DMS53 (cell line): ENCODE measurements around the gene PDF.
"Not testable (repeated sequence)": the region's sequence is repeated elsewhere in the genome, so short reads cannot be mapped to it uniquely, and the experiment has no call there.

Source experiments
- DNase-seq: peaks from one replicate; lab custom pipeline; 2025; lab: John Stamatoyannopoulos, UW

Gene PDF

GRCh38 chr16:69330286-69331109 lies at the start of gene PDF:
Gene PDF (minus strand): TSS chr16:69330588. CDS start chr16:69330570, 18 bp downstream.
- peak; percentile 96 for DNase-seq

GRCh38 chr16:69378760-69379159 lies 48.4 kb upstream of the PDF start:
- DNase-seq: no peak

- no peak for DNase-seq
These were observed 47.6 kb upstream of the PDF start for GRCh38 chr16:69378036-69378435.

- no peak for DNase-seq
These were observed 46.1 kb upstream of the PDF start for GRCh38 chr16:69376393-69377059.

GRCh38 chr16:69373019-69373418 lies 42.6 kb upstream of the PDF start:
- DNase-seq: no peak

GRCh38 chr16:69371564-69371963 lies 41.2 kb upstream of the PDF start:
- no peak for DNase-seq

- DNase-seq: no peak
These were observed 38.5 kb upstream of the PDF start for GRCh38 chr16:69368866-69369265.

GRCh38 chr16:69367980-69368379 lies 37.6 kb upstream of the PDF start:
- DNase-seq: no peak

GRCh38 chr16:69366431-69366830 lies 36.0 kb upstream of the PDF start:
- no peak for DNase-seq

GRCh38 chr16:69365901-69366300 lies 35.5 kb upstream of the PDF start:
- no peak for DNase-seq

GRCh38 chr16:69364088-69364487 lies 33.7 kb upstream of the PDF start:
- no peak for DNase-seq

GRCh38 chr16:69363281-69363717 lies 32.9 kb upstream of the PDF start:
- DNase-seq: no peak

- not testable (repeated sequence) for DNase-seq
These were observed 29.7 kb upstream of the PDF start for GRCh38 chr16:69360070-69360469.

GRCh38 chr16:69351309-69352027 lies 21.1 kb upstream of the PDF start, which contains the start of gene TMED6:
Gene TMED6 (minus strand): TSS chr16:69351786. CDS start chr16:69351753, 33 bp downstream.
- peak; percentile 90 for DNase-seq

- DNase-seq: peak; percentile 30
These were observed 20.2 kb upstream of the PDF start for GRCh38 chr16:69350536-69351133.

- DNase-seq: no peak
These were observed 19.1 kb upstream of the PDF start for GRCh38 chr16:69349536-69349935.

GRCh38 chr16:69348222-69348621 lies 17.8 kb upstream of the PDF start:
- DNase-seq: no peak

- DNase-seq: no peak
These were observed 16.3 kb upstream of the PDF start for GRCh38 chr16:69346683-69347082.

GRCh38 chr16:69345923-69346322 lies 15.5 kb upstream of the PDF start:
- DNase-seq: no peak

- DNase-seq: no peak
These were observed 13.8 kb upstream of the PDF start for GRCh38 chr16:69344171-69344570.

GRCh38 chr16:69340095-69340644 lies 9.8 kb upstream of the PDF start:
- peak; percentile 38 for DNase-seq
